GM18502 (cell line): ENCODE measurements around the gene MYDGF.

Source experiments
- ATAC-seq: cut with Tn5 transposase; IDR thresholded peaks from one replicate; pipeline ENCODE4 v1.9.1; 2021; ENCODE audit warnings: mild to moderate bottlenecking; ENCODE audit not compliant: unreplicated experiment, poor library complexity

MYDGF gene

DNA sequence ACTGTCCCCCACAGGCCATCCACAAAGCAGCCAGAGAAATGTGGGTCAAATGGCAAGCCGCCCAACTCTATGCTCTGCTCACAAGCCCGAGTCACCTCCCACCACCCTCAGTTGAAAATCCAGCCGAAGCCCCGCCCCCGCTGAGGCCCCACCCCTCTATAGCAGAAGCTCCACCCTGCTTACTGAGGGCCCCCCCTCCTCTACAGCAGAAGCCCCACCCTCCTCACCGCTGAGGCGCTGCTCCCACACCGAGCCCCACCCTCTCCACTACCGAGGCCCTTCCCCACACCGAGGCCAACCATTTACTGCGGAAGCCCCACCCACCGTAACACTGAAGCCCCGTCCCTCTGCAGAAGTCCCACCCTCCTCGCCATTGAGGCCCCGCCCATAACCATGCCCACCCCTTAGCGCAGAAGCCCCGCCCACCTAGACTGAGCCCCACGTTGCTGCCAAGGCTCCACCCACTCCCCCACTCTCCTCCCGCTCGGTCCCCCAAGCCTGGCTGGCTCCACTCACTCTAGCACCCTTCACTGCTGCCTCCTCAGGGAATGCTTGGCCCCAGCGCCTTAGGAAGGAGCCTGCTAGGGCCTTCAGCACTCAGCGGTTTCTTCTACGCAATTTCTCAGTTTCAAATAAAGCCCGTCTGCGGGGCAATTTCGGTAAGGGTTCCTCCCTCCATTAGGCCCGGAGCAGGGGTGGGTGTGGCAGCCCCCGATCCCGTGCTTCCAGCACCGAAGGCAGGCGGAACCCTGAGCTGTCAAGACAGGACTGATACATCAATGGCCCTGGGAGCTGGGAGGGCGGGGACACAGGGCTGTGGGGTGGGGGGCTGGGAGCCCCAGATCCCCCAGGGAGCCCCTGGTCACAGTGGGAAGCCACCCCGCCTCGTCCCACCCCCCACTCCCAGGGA lies 9.0 kb upstream of the MYDGF start:
- ATAC-seq = no peak

- no peak for ATAC-seq
Measured at GRCh38 chr19:4676955-4677731, 7.0 kb upstream of the MYDGF start.

GRCh38 chr19:4675346-4675745 lies 5.2 kb upstream of the MYDGF start:
- ATAC-seq = no peak

GRCh38 chr19:4673726-4674125 lies 3.6 kb upstream of the MYDGF start:
- no peak for ATAC-seq

DNA sequence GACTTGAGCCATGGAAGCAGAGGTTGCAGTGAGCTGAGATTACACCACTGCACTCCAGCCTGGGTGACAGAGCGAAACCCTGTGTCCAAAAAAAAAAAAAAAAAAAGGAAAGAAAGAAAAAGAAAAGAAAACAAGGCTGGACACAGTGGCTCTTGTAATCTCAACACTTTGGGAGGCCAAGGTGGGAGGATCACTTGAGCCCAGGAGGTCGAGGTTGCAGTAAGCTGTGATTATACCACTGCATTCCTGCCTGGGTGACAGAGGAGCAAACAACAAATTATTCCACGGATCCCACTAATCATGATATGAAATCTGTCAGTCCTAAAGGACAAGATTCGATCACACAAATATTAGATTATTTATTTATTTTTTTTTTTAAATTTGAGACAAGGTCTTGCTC lies 3.1 kb upstream of the MYDGF start:
- ATAC-seq = no peak

GRCh38 chr19:4671185-4671851 lies 1.2 kb upstream of the MYDGF start:
- no peak for ATAC-seq

- no peak for ATAC-seq
Measured at GRCh38 chr19:4664642-4665041, 5.5 kb downstream of the MYDGF start.

GRCh38 chr19:4662812-4663211 lies 7.3 kb downstream of the MYDGF start:
- no peak for ATAC-seq

GRCh38 chr19:4662020-4662695 lies 8.0 kb downstream of the MYDGF start:
- ATAC-seq = no peak

GRCh38 chr19:4660993-4661392 lies 9.1 kb downstream of the MYDGF start:
- no peak for ATAC-seq

DNA sequence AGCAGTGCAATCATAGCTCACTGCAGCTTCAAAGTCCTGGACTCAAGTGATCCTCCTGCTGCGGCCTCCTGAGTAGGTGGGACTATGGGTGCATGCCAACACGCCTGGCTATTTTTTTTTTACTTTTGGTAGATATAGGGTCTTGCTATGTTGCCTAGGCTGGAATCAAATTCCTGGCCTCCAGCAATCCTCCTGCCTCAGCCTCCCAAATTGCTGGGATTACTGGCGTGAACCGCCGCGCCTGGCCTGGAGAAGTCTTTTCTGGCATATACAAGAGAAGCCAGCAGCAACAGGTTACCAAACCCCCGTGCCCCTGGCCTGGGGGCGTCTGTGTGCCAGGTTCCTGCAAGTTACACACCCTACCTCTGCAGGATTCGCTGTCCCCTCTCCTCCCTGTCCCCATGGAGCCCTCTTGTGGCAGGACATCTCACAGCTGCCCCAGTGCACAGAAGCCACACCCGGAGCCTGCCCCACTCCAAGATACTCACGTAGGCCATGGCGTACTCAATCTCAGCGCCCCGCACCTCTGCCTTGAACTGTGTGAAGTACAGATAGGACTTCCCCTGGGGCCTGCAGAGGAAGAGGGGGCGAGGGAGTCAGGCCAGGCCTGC lies 9.9 kb downstream of the MYDGF start:
- no peak for ATAC-seq

DNA sequence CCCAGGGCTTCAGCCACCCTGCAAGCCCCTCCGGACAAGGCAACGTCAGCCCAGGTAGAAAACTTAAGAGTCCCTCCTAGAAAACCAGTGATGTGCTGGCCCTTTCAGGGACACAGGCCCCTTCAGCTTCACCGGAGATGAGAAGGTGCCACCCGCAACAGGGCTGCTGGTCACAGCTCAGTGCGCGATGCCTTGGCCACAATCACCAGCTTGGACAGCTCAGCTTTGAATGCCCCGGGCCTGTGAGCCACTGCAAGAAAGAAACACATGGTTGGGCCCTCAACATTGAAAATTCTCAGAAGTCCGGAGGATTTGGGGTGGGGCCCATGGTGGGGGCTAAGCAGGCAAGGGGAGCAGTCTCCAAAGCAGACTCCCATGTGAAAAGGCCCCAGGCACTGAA lies 12.3 kb downstream of the MYDGF start:
- no peak for ATAC-seq

DNA sequence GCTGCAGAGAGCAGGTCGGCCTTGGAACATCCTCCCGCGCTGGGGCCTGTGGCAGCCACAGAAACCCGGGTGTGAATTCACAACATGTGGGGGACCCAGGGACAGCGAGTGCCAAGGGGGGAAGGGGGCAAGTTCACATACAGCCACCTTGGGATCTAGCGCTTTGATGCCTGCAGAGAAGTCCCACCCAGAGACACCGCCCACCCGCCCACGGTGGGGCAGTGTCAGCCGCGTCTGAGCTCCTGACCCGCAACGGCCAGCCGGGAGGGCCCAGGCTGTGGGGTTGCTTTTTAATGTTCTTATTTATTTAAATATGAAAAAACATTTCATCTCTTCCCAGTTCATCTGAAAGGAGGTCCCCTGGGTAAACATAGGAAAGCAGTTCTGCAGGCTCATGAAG lies 12.9 kb downstream of the MYDGF start:
- no peak for ATAC-seq

DNA sequence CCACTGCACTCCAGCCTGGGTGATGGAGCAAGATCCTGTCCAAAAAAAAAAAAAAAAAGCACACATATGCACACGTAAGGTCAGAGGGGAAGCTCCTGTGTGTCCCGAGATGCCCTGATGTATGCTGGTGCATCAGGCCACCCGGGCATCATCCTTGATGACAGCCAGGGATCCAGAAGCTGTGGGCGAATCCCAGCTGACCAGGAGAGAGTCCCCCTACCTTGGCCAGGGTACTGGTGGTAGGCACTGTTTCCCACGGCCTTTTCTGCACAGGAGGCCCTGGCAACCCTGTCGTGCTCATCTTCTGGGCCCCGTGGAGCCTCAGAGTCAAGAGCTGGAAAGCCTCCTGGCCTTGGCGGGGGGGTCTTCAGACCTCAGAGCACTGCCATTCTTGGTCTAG lies 14.0 kb downstream of the MYDGF start:
- no peak for ATAC-seq

- no peak for ATAC-seq
Measured at GRCh38 chr19:4654437-4655361, 15.4 kb downstream of the MYDGF start.

DNA sequence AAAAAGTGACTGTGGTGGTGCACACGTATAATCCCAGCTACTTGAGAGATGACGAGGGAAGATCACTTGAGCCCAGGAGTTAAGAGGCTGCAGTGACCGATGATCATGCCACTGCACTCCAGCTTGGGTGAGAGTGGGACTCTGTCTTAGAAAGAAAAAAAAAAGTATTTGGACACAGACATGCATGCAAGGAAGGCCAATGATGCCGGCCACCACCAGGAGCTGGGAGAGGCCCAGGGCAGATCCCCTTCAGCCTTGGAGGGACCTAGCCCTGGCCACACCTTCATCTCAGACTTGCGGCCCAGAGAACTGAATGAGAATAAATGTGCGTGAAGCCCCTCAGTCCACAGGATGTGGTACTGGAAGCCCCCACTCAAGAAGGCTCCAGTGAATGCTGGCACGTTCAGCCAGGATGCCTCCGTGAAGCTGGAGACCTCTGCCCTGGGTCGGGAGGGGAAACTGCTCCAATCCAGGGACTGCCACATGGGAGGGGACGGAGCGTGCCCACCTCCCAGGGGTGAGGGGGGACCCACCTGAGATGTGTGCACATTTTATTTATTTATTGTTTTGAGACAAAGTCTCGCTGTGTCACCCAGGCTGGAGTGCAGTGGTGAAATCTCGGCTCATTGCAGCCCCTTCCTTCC lies 16.2 kb downstream of the MYDGF start:
- ATAC-seq = no peak

GRCh38 chr19:4652075-4652474 lies 18.1 kb downstream of the MYDGF start:
- no peak for ATAC-seq

DNA sequence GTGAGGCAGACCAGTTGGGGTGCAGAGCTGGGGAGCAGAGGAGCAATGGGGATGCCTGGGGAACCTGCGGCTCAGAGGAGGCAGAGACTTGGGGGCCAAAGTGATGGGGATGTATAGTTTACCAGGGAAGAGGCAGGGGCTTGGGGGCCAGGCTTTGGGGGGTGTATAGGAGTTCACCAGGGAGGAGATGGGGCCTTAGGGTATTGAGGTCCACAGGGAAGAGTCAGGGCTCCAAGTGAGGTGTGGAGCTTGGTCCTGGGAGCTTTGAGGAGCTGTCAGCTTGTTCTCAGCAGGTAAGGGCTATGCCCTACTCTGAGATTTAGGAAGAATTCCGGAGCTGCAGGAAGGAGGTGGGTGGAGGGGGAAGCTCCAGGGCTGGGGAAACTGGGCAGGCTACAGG lies 20.0 kb downstream of the MYDGF start:
- no peak for ATAC-seq
